Pulmonary artery endothelial cell (primary cell): ENCODE measurements around the gene RAB31. TPM values are rescaled to one million over a fixed set of nuclear protein-coding genes. Genes with fewer than 3 reads are reported as not detected.

Source experiments
- DNase-seq: peaks from one replicate; pipeline ENCODE4 v3.0.0-alpha.2; 2011; ENCODE audit warnings: low read depth, low spot score
- total RNA-seq: library from RNA; depleted of rRNA; stranded (reverse); fragments of >200 nt; gene quantifications from 2 replicates; pipeline ENCODE4 v1.2.3, GENCODE V29; 2014

RAB31 gene
- total RNA-seq, 1 donor from 2014 or later, result 32.7 TPM

DNA sequence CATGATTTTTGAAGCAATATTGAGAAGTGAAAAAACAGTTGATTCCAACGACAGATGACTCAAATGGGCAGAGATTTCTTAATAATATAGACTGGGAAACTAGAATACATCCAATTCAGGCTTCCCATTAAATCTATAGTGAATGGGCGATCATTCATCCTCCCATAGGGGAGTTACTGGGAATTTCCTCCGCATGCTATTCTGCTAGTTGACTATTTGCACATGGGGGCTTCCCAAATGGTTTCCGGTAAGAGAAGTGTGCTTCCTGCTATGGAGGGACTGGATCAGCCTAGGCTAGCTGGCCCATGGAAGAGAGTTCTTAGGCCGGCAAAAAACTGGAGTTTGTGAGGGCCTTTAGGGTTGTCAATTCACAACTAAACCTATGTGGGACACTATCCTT, 203.1 kb downstream of the RAB31 start:
- no peak for DNase-seq

Other genes with a start within 250 kb of the RAB31 start
- gene RALBP1, start 232.8 kb upstream of the RAB31 start, total RNA-seq, result 68.2 and 118 TPM in 2 replicates
- 137 and 162 TPM in 2 replicates for gene PPP4R1, start 93.7 kb upstream of the RAB31 start, total RNA-seq
- gene TXNDC2, start 177.7 kb downstream of the RAB31 start, total RNA-seq, result under 0.01 TPM in 1 of 2 replicates, not detected in the other
- gene VAPA, start 205.7 kb downstream of the RAB31 start, total RNA-seq, result 271 and 377 TPM in 2 replicates